ENCODE measurements around the gene TAGAP.

The TAGAP gene

GRCh38 chr6:159044899-159045727 is at the start of gene TAGAP:
Gene TAGAP, minus strand, starts transcription at chr6:159044991. Its CDS starts 845 bp downstream, at chr6:159044146.
- peak; percentile 86 for DNase-seq

- DNase-seq = no peak
Observed at GRCh38 chr6:159093609-159094443, 49.0 kb upstream of the TAGAP start.

- no peak for DNase-seq
Observed at GRCh38 chr6:159092631-159093030, 47.8 kb upstream of the TAGAP start.

- no peak for DNase-seq
Observed at GRCh38 chr6:159090530-159091480, 46.0 kb upstream of the TAGAP start.

GRCh38 chr6:159089909-159090308 is 45.1 kb upstream of the TAGAP start:
- DNase-seq = no peak

GRCh38 chr6:159089443-159089842 is 44.7 kb upstream of the TAGAP start:
- no peak for DNase-seq

- DNase-seq = no peak
Observed at GRCh38 chr6:159086033-159086618, 41.3 kb upstream of the TAGAP start.

GRCh38 chr6:159085396-159085895 is 40.7 kb upstream of the TAGAP start:
- no peak for DNase-seq

GRCh38 chr6:159084493-159085091 is 39.8 kb upstream of the TAGAP start:
- DNase-seq = no peak

GRCh38 chr6:159083146-159083545 is 38.4 kb upstream of the TAGAP start:
- DNase-seq = no peak

- no peak for DNase-seq
Observed at GRCh38 chr6:159082039-159082815, 37.4 kb upstream of the TAGAP start.

- DNase-seq = no peak
Observed at GRCh38 chr6:159080217-159080976, 35.6 kb upstream of the TAGAP start.

GRCh38 chr6:159079367-159079766 is 34.6 kb upstream of the TAGAP start:
- DNase-seq = no peak

- DNase-seq = no peak
Observed at GRCh38 chr6:159077123-159077522, 32.3 kb upstream of the TAGAP start.

GRCh38 chr6:159075506-159076228 is 30.9 kb upstream of the TAGAP start:
- no peak for DNase-seq

GRCh38 chr6:159074876-159075275 is 30.1 kb upstream of the TAGAP start:
- DNase-seq = no peak

GRCh38 chr6:159074120-159074684 is 29.4 kb upstream of the TAGAP start:
- DNase-seq = no peak

GRCh38 chr6:159071843-159072769 is 27.3 kb upstream of the TAGAP start:
- DNase-seq = no peak
